K562 (cell line): Measurements from ENCODE around the gene CABLES1. TPM values are rescaled to one million over a fixed set of nuclear protein-coding genes. Genes with fewer than 3 reads are reported as not detected.

ENCODE experiments used
- ATAC-seq: fragments of 200-7000 bp; cut with Tn5 transposase; 3 replicates; pipeline ENCODE4 v1.9.1; 2020; ENCODE audit warnings: moderate library complexity
- BruUV-seq: library from RNA; stranded (reverse); fragments of 400-500 nt; replicated peaks from 2 replicates; lab custom pipeline; 2021; lab: Mats Ljungman, UMichigan
- CTCF ChIA-PET: fragments of 300-600 bp; formaldehyde crosslinking; extraction: SDS; loops from one replicate; lab custom pipeline; 2021; ENCODE audit warnings: low intra/inter-chr PET ratio; lab: Yijun Ruan, JAX
- POLR2A ChIA-PET: fragments of 300-600, 350-650 bp; sonication (Branson Sonifier 250); formaldehyde crosslinking; extraction: SDS; loops from one replicate; lab custom pipeline; 2021; ENCODE audit warnings: antibody characterized with exemption, inconsistent platforms; lab: Yijun Ruan, JAX
- DNase-seq, 4 experiments: peaks; one replicate each; pipeline versions ENCODE4 v3.0.0 to v3.0.0-alpha.2; 2011 to 2018; ENCODE audit warnings: low spot score in 3 of 4, mixed read lengths in 3 of 4; ENCODE audit errors: extremely low read depth in 1 of 4
- FAIRE-seq: peaks from 2 replicates; lab custom pipeline; 2011; peaks lifted over from hg19 to GRCh38; lab: Jason Lieb, UNC
- H2AFZ ChIP-seq: 2 replicates; pipeline ENCODE4 v1.6.0; 2011; ENCODE audit warnings: low read depth, low read length, control low read depth, inconsistent platforms
- H3K27ac ChIP-seq: fragments of 200-600 bp; 3 replicates; pipeline ENCODE4 v1.8.0; 2011; ENCODE audit warnings: low read depth, mild to moderate bottlenecking, control low read depth, inconsistent platforms, low read length, moderate library complexity, mixed read lengths; ENCODE audit errors: extremely low read depth
- H3K27me3 ChIP-seq, 2 experiments: fragments of 300-600 bp in 1 of 2; 2 replicates in 1 of 2; 3 replicates in 1 of 2; pipeline versions ENCODE4 v1.6.0 to v1.8.0; 2011; ENCODE audit warnings: inconsistent platforms in 2 of 2, low read length in 2 of 2, mild to moderate bottlenecking in 1 of 2, mixed read lengths in 1 of 2, moderate library complexity in 1 of 2; ENCODE audit not compliant: control insufficient read depth in 2 of 2, insufficient read depth in 2 of 2
- H3K36me3 ChIP-seq: fragments of 300-600 bp; 3 replicates; pipeline ENCODE4 v1.8.0; 2011; ENCODE audit warnings: mild to moderate bottlenecking, low read length, inconsistent platforms; ENCODE audit not compliant: control insufficient read depth, insufficient read depth
- H3K4me1 ChIP-seq, 2 experiments: fragments of 200-600 bp in 1 of 2; replicated peaks in 1 of 2; 2 replicates in 1 of 2; 3 replicates in 1 of 2; pipeline versions ENCODE4 v1.5.1 to v1.8.0; 2011; ENCODE audit warnings: inconsistent platforms in 2 of 2, low read length in 2 of 2, mild to moderate bottlenecking in 1 of 2, mixed read lengths in 1 of 2, moderate library complexity in 1 of 2; ENCODE audit not compliant: control insufficient read depth in 2 of 2, insufficient read depth in 2 of 2
- H3K4me2 ChIP-seq: 2 replicates; pipeline ENCODE4 v1.6.1; 2011; ENCODE audit warnings: low read length, control low read depth, inconsistent platforms, mixed read lengths; ENCODE audit not compliant: insufficient read depth
- H3K4me3 ChIP-seq: fragments of 200-600 bp; sonication (generic), shearing (Covaris generic); 2 replicates; pipeline ENCODE4 v1.5.1; 2016; ENCODE audit warnings: control low read depth, inconsistent platforms
- H3K79me2 ChIP-seq: fragments of 200-600 bp; 3 replicates; pipeline ENCODE4 v1.8.0; 2011; ENCODE audit warnings: low read length, inconsistent platforms; ENCODE audit not compliant: control insufficient read depth, insufficient read depth
- H3K9ac ChIP-seq, 2 experiments: 2 replicates each; pipeline versions ENCODE4 v1.6.0 to v1.6.1; 2011; ENCODE audit warnings: low read depth in 2 of 2, low read length in 2 of 2, control low read depth in 1 of 2, inconsistent platforms in 1 of 2, mild to moderate bottlenecking in 1 of 2, mixed read lengths in 1 of 2; ENCODE audit not compliant: insufficient read depth in 1 of 2
- H3K9me1 ChIP-seq: one replicate; pipeline ENCODE4 v1.6.0; 2011; ENCODE audit warnings: inconsistent platforms, mild to moderate bottlenecking, low read length, moderate library complexity; ENCODE audit not compliant: control insufficient read depth, insufficient read depth
- H3K9me3 ChIP-seq: replicated peaks from 2 replicates; pipeline ENCODE4 v1.5.1; 2011; ENCODE audit warnings: low read depth, low read length, inconsistent platforms; ENCODE audit not compliant: control insufficient read depth, insufficient read depth
- H4K20me1 ChIP-seq: replicated peaks from 2 replicates; pipeline ENCODE4 v1.6.1; 2011; ENCODE audit warnings: low read length, inconsistent platforms, mixed read lengths; ENCODE audit not compliant: control insufficient read depth, insufficient read depth
- E2F4 ChIP-seq: sonication (generic); formaldehyde crosslinking; IDR thresholded peaks from 2 replicates; pipeline ENCODE4 v1.8.0; 2022; ENCODE audit warnings: mild to moderate bottlenecking, low read depth, missing genetic modification reagents
- FIP1L1 ChIP-seq: fragments of 200-400 bp; formaldehyde crosslinking; IDR thresholded peaks from 2 replicates; pipeline ENCODE4 v1.6.1; 2018; ENCODE audit warnings: mild to moderate bottlenecking, low read depth, low read length; ENCODE audit not compliant: poor library complexity, severe bottlenecking
- MIER1 ChIP-seq: fragments of 450-650 bp; IDR thresholded peaks from 2 replicates; pipeline ENCODE4 v1.6.1; 2016; ENCODE audit warnings: antibody characterized with exemption, mild to moderate bottlenecking, low read depth
- RB1 ChIP-seq: fragments of 450-650 bp; IDR thresholded peaks from 2 replicates; pipeline ENCODE4 v1.6.1; 2017; ENCODE audit warnings: low read depth, mild to moderate bottlenecking
- SIN3A ChIP-seq, 2 experiments: fragments of 150-350 bp in 1 of 2; IDR thresholded peaks; 2 replicates each; pipeline ENCODE4 v1.6.1; 2011 to 2016; ENCODE audit warnings: borderline replicate concordance in 2 of 2, low read depth in 2 of 2, low read length in 2 of 2, mild to moderate bottlenecking in 2 of 2, moderate library complexity in 2 of 2; ENCODE audit not compliant: control insufficient read depth in 1 of 2
- TCFL5 ChIP-seq: fragments of 250-450 bp; sonication (Bioruptor Pico); conservative IDR thresholded peaks from 2 replicates; pipeline ENCODE4 v1.6.1; 2021; ENCODE audit warnings: mild to moderate bottlenecking, moderate library complexity, matching md5 sums
- ZNF561 ChIP-seq: fragments of 450-650 bp; formaldehyde crosslinking; conservative IDR thresholded peaks from 2 replicates; pipeline ENCODE4 v1.4.0; 2020; ENCODE audit warnings: mild to moderate bottlenecking, moderate library complexity
- WGBS: fragments of 100-300 bp; shearing (Covaris generic); methylation state at CpG from one replicate; pipeline ENCODE4 v1.1.6; 2016; ENCODE audit warnings: low coverage, mixed read lengths; ENCODE audit not compliant: insufficient coverage; ENCODE audit errors: missing lambda C conversion rate; 5-methylcytosine and 5-hydroxymethylcytosine counted together
- in situ Hi-C: fragments of 300-500 bp; cut with MboI; formaldehyde crosslinking; loops from 4 replicates; pipeline ENCODE4 v1.15.0; 2018; ENCODE audit warnings: inconsistent platforms, mixed read lengths
- intact Hi-C: fragments of 100-400 bp; cut with micrococcal nuclease; formaldehyde crosslinking; loops from 2 replicates; pipeline ENCODE4 v1.14.2; 2022
- polyA plus RNA-seq, 8 experiments: library from polyadenylated mRNA; depleted of rRNA in 4 of 8; stranded (reverse) in 5 of 8; unstranded in 3 of 8; fragments of >200 nt; fragmentation: Nextera tagmentation in 2 of 8; fragmentation: Illumina TruSeq in 1 of 8; extraction: Ambion mirVana in 2 of 8; extraction: Trizol in 1 of 8; gene quantifications; 2 replicates each; pipeline versions ENCODE4 v1.2.1 to v1.2.3, GENCODE V29; 2011 to 2014; ENCODE audit warnings: inconsistent platforms in 1 of 8, missing spikeins in 1 of 8
- total RNA-seq, 7 experiments: library from RNA; depleted of rRNA in 6 of 7; stranded (reverse); fragments of >200 nt in 6 of 7; fragmentation: Illumina TruSeq in 2 of 7; extraction: Trizol in 2 of 7; gene quantifications; 2 replicates each; pipeline versions ENCODE4 v1.2.1 to v1.2.3, GENCODE V29; 2011 to 2021; ENCODE audit warnings: low replicate concordance in 1 of 7

The CABLES1 gene
- total and polyA plus RNA-seq, 9 of the 15 experiments (the other 6 are each of a cell fraction or from before 2014, with no cell fraction given), result 0.04 to 0.10 (median 0.06) TPM; not detected in 3

DNA sequence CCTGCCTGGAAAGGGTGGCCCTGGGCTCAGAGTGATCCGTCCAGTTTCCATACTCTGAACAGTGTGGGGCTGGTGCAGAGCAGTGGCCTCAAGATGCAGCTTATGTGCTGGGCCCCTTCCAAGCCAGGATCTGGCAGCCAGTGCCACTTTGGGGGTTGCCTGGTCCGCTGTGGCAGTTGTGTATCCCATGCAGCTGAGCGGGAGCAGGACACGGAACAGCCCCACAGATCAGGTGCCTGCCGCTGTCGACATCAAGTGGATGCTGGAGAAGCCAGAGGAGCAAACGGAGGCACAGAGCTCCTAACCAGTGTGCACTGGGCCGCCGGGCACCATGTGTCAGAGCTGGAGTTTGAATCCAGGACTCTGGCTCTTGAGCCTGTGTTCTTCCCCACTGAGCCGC is 112.0 kb downstream of the CABLES1 start:
- H3K4me2 ChIP-seq, result no peak overlapping the region
- ChIA-PET POLR2A (interaction anchor here (0.5 to 0.6 kb wide), 2 partner anchors 10 to 169 kb away, joined by 3 read pairs; no protein-coding TSS in a partner anchor), CTCF (no interaction called here)
- no peaks in the 10 kb centered on the region for H3K9me3 ChIP-seq
- no peak for DNase-seq
- TF ChIP-seq E2F4 (CRISPR knock-in tag) (no peak), ZNF561 (CRISPR knock-in tag) (no peak), FIP1L1 (no peak), TCFL5 (CRISPR knock-in tag) (no peak), MIER1 (no peak), RB1 (no peak), SIN3A (IDR thresholded peaks at IDR 0.05; ENCODE audit: borderline replicate concordance in 2 of 2, control insufficient read depth in 1 of 2, low read depth in 2 of 2, low read length in 2 of 2) (no peak)
- WGBS, result 2% methylated on average over 10 of the region's 10 CpGs
- in situ Hi-C loops (no loop called here), intact Hi-C loops (no loop called here)
- no peak overlapping the region for H2AFZ ChIP-seq
- H3K4me3 ChIP-seq, result no peak overlapping the region
- ATAC-seq, result no peak; the same call in 2 of the 3 replicates
- BruUV-seq, result no TSS peak
- no peaks in the 10 kb centered on the region for H3K4me1 ChIP-seq
- H3K36me3 ChIP-seq, result no peaks in the 10 kb centered on the region
- H4K20me1 ChIP-seq, result no peaks in the 10 kb centered on the region
- H3K9ac ChIP-seq, result no peak overlapping the region
- H3K27ac ChIP-seq, result no peak overlapping the region
- FAIRE-seq, result no peak
- H3K79me2 ChIP-seq, result no peaks in the 10 kb centered on the region
- H3K9me1 ChIP-seq, result no peaks in the 10 kb centered on the region
- H3K27me3 ChIP-seq, result peaks cover 30 to 65% of the 10 kb centered on the region in 2 experiments; a peak in 4 of 5 replicates
